ENCODE measurements around the gene PDS5A. TPM values are rescaled to one million over a fixed set of nuclear protein-coding genes. Genes with fewer than 3 reads are reported as not detected.
"Not testable (repeated sequence)": the region's sequence is repeated elsewhere in the genome, so short reads cannot be mapped to it uniquely, and the experiment has no call there.

PDS5A gene
- total RNA-seq, 1 donor, result 70.9 TPM

GRCh38 chr4:39846705-39847104 lies 131.0 kb downstream of the PDS5A start:
- no peak overlapping the region for H3K27ac ChIP-seq (ENCODE audit: low read depth, low read length)
- peaks cover 7% of the 10 kb centered on the region for H3K4me1 ChIP-seq (ENCODE audit: insufficient read depth, low read length)
- H3K9me3 ChIP-seq (ENCODE audit: low read depth, low read length), result no peaks in the 10 kb centered on the region
- H2AFZ ChIP-seq (ENCODE audit: low read length), result no peak overlapping the region
- H3K27me3 ChIP-seq (ENCODE audit: insufficient read depth, low read length), result no peaks in the 10 kb centered on the region
- H4K20me1 ChIP-seq (ENCODE audit: insufficient read depth, low read length), result no peaks in the 10 kb centered on the region
- H3K4me2 ChIP-seq (ENCODE audit: insufficient read depth, low read length), result no peak overlapping the region
- DNase-seq (ENCODE audit: insufficient read length, low spot score, missing footprints), result no peak
- TF ChIP-seq CTCF (IDR thresholded peaks at IDR 0.05; ENCODE audit: extremely low read depth, low read depth, low read length), result no peak
- peaks cover 41% of the 10 kb centered on the region for H3K36me3 ChIP-seq (ENCODE audit: insufficient read depth, low read length)
- no peaks in the 10 kb centered on the region for H3K79me2 ChIP-seq (ENCODE audit: insufficient read depth, low read length)
- H3K4me3 ChIP-seq (ENCODE audit: insufficient read depth, low read length), result no peak overlapping the region

- no peak for DNase-seq (ENCODE audit: insufficient read length, low spot score, missing footprints)
- TF ChIP-seq CTCF (IDR thresholded peaks at IDR 0.05; ENCODE audit: extremely low read depth, low read depth, low read length), result no peak
- H3K4me3 ChIP-seq (ENCODE audit: insufficient read depth, low read length), result no peak overlapping the region
Measured at GRCh38 chr4:39846120-39846519, 131.6 kb downstream of the PDS5A start.

GRCh38 chr4:39841894-39842293 lies 135.8 kb downstream of the PDS5A start:
- H3K27me3 ChIP-seq (ENCODE audit: insufficient read depth, low read length), result no peaks in the 10 kb centered on the region
- H3K27ac ChIP-seq (ENCODE audit: low read depth, low read length), result no peak overlapping the region
- no peak overlapping the region for H3K4me2 ChIP-seq (ENCODE audit: insufficient read depth, low read length)
- H3K4me3 ChIP-seq (ENCODE audit: insufficient read depth, low read length), result no peak overlapping the region
- no peaks in the 10 kb centered on the region for H4K20me1 ChIP-seq (ENCODE audit: insufficient read depth, low read length)
- no peaks in the 10 kb centered on the region for H3K9me3 ChIP-seq (ENCODE audit: low read depth, low read length)
- no peaks in the 10 kb centered on the region for H3K79me2 ChIP-seq (ENCODE audit: insufficient read depth, low read length)
- H3K36me3 ChIP-seq (ENCODE audit: insufficient read depth, low read length), result peaks cover 54% of the 10 kb centered on the region
- peaks cover 7% of the 10 kb centered on the region for H3K4me1 ChIP-seq (ENCODE audit: insufficient read depth, low read length)
- TF ChIP-seq CTCF (IDR thresholded peaks at IDR 0.05; ENCODE audit: extremely low read depth, low read depth, low read length), result no peak
- no peak overlapping the region for H2AFZ ChIP-seq (ENCODE audit: low read length)
- DNase-seq (ENCODE audit: insufficient read length, low spot score, missing footprints), result no peak

More at GRCh38 chr4:39846120-39846519, 131.6 kb downstream of the PDS5A start:
- no peak overlapping the region for H2AFZ ChIP-seq (ENCODE audit: low read length)
- no peak overlapping the region for H3K4me2 ChIP-seq (ENCODE audit: insufficient read depth, low read length)
- H3K79me2 ChIP-seq (ENCODE audit: insufficient read depth, low read length), result no peaks in the 10 kb centered on the region
- peaks cover 46% of the 10 kb centered on the region for H3K36me3 ChIP-seq (ENCODE audit: insufficient read depth, low read length)
- H3K27me3 ChIP-seq (ENCODE audit: insufficient read depth, low read length), result no peaks in the 10 kb centered on the region
- H4K20me1 ChIP-seq (ENCODE audit: insufficient read depth, low read length), result no peaks in the 10 kb centered on the region
- H3K27ac ChIP-seq (ENCODE audit: low read depth, low read length), result peak overlapping the region; percentile 16
- peaks cover 7% of the 10 kb centered on the region for H3K4me1 ChIP-seq (ENCODE audit: insufficient read depth, low read length)
- no peaks in the 10 kb centered on the region for H3K9me3 ChIP-seq (ENCODE audit: low read depth, low read length)

GRCh38 chr4:39840516-39840915 lies 137.2 kb downstream of the PDS5A start:
- not testable (repeated sequence) for DNase-seq (ENCODE audit: insufficient read length, low spot score, missing footprints); H3K4me1 ChIP-seq (ENCODE audit: insufficient read depth, low read length); H3K79me2 ChIP-seq (ENCODE audit: insufficient read depth, low read length); H3K27me3 ChIP-seq (ENCODE audit: insufficient read depth, low read length); H3K9me3 ChIP-seq (ENCODE audit: low read depth, low read length); H3K4me2 ChIP-seq (ENCODE audit: insufficient read depth, low read length); H3K4me3 ChIP-seq (ENCODE audit: insufficient read depth, low read length); H2AFZ ChIP-seq (ENCODE audit: low read length); H4K20me1 ChIP-seq (ENCODE audit: insufficient read depth, low read length); H3K27ac ChIP-seq (ENCODE audit: low read depth, low read length)
- peaks cover 54% of the 10 kb centered on the region for H3K36me3 ChIP-seq (ENCODE audit: insufficient read depth, low read length)
